H9 (cell line): ENCODE results near the gene LPAR2. TPM values are rescaled to one million over a fixed set of nuclear protein-coding genes. Genes with fewer than 3 reads are reported as not detected.
A peak's percentile ranks its signal among the peaks of the same experiment; 100 is the strongest.

Experiments
- DNase-seq: peaks from one replicate; pipeline ENCODE4 v3.0.0-alpha.2; 2017
- H2AFZ ChIP-seq: one replicate; pipeline ENCODE4 v1.6.1; 2013; ENCODE audit warnings: mild to moderate bottlenecking, low read length, control low read depth, moderate library complexity
- H2AK5ac ChIP-seq: 2 replicates; pipeline ENCODE4 v1.6.1; 2013; ENCODE audit warnings: low read length, control low read depth, mixed read lengths; ENCODE audit not compliant: insufficient read length
- H2BK120ac ChIP-seq: one replicate; pipeline ENCODE4 v1.6.1; 2013; ENCODE audit warnings: low read depth, mild to moderate bottlenecking, low read length, control low read depth, inconsistent platforms; ENCODE audit not compliant: poor library complexity, severe bottlenecking
- H2BK12ac ChIP-seq: 2 replicates; pipeline ENCODE4 v1.6.1; 2013; ENCODE audit warnings: low read length, control low read depth, mixed read lengths, low read depth; ENCODE audit not compliant: insufficient read length
- H2BK15ac ChIP-seq: 2 replicates; pipeline ENCODE4 v1.6.1; 2013; ENCODE audit warnings: low read depth, low read length, control low read depth
- H2BK20ac ChIP-seq: one replicate; pipeline ENCODE4 v1.6.1; 2013; ENCODE audit warnings: low read depth, mild to moderate bottlenecking, low read length, control low read depth, inconsistent platforms; ENCODE audit not compliant: poor library complexity, severe bottlenecking
- H2BK5ac ChIP-seq: 2 replicates; pipeline ENCODE4 v1.6.1; 2013; ENCODE audit warnings: low read length, control low read depth, mixed read lengths; ENCODE audit not compliant: insufficient read length
- H3K14ac ChIP-seq: 2 replicates; pipeline ENCODE4 v1.6.1; 2013; ENCODE audit warnings: low read length, control low read depth; ENCODE audit not compliant: insufficient read depth
- H3K18ac ChIP-seq: 2 replicates; pipeline ENCODE4 v1.6.1; 2013; ENCODE audit warnings: low read depth, mild to moderate bottlenecking, mixed read lengths, low read length, control low read depth; ENCODE audit not compliant: insufficient read length
- H3K23ac ChIP-seq: 2 replicates; pipeline ENCODE4 v1.6.1; 2013; ENCODE audit warnings: low read length, control low read depth, mixed read lengths, low read depth; ENCODE audit not compliant: insufficient read length
- H3K23me2 ChIP-seq: 2 replicates; pipeline ENCODE4 v1.6.1; 2013; ENCODE audit warnings: low read depth, mild to moderate bottlenecking, mixed read lengths, low read length, control low read depth; ENCODE audit not compliant: insufficient read length, poor library complexity, severe bottlenecking
- H3K27ac ChIP-seq: 2 replicates; pipeline ENCODE4 v1.5.1; 2013; ENCODE audit warnings: low read length, control low read depth, mixed read lengths, low read depth; ENCODE audit not compliant: insufficient read length
- H3K27me3 ChIP-seq: 2 replicates; pipeline ENCODE4 v1.6.1; 2013; ENCODE audit warnings: low read length, control low read depth, inconsistent platforms; ENCODE audit not compliant: insufficient read depth
- H3K4ac ChIP-seq: 2 replicates; pipeline ENCODE4 v1.6.1; 2013; ENCODE audit warnings: low read depth, mild to moderate bottlenecking, control low read depth, inconsistent platforms, low read length, moderate library complexity
- H3K4me1 ChIP-seq: 2 replicates; pipeline ENCODE4 v1.6.1; 2013; ENCODE audit warnings: low read length, control low read depth, inconsistent platforms; ENCODE audit not compliant: insufficient read depth
- H3K4me2 ChIP-seq: 2 replicates; pipeline ENCODE4 v1.6.1; 2013; ENCODE audit warnings: low read length, control low read depth, mixed read lengths; ENCODE audit not compliant: insufficient read length, insufficient read depth
- H3K56ac ChIP-seq: 2 replicates; pipeline ENCODE4 v1.6.1; 2013; ENCODE audit warnings: low read depth, mild to moderate bottlenecking, mixed read lengths, low read length, control low read depth; ENCODE audit not compliant: insufficient read length
- H3K79me1 ChIP-seq: 2 replicates; pipeline ENCODE4 v1.6.1; 2013; ENCODE audit warnings: low read depth, mild to moderate bottlenecking, moderate library complexity, low read length, control low read depth, inconsistent platforms; ENCODE audit not compliant: insufficient read depth, poor library complexity, severe bottlenecking
- H3K79me2 ChIP-seq: 2 replicates; pipeline ENCODE4 v1.6.1; 2013; ENCODE audit warnings: low read length, control low read depth, inconsistent platforms; ENCODE audit not compliant: insufficient read depth
- H3K9ac ChIP-seq: 2 replicates; pipeline ENCODE4 v1.6.1; 2013; ENCODE audit warnings: low read length, control low read depth, mixed read lengths; ENCODE audit not compliant: insufficient read length; ENCODE audit errors: extremely low read depth
- H3K9me3 ChIP-seq: one replicate; pipeline ENCODE4 v1.6.1; 2013; ENCODE audit warnings: low read depth, low read length, inconsistent platforms; ENCODE audit not compliant: control insufficient read depth
- H3T11ph ChIP-seq: one replicate; pipeline ENCODE4 v1.6.1; 2013; ENCODE audit warnings: mild to moderate bottlenecking, low read length, control low read depth, inconsistent platforms
- H4K20me1 ChIP-seq: one replicate; pipeline ENCODE4 v1.6.1; 2013; ENCODE audit not compliant: control insufficient read depth, insufficient read length, insufficient read depth
- H4K5ac ChIP-seq: 2 replicates; pipeline ENCODE4 v1.6.1; 2013; ENCODE audit warnings: low read depth, mild to moderate bottlenecking, mixed read lengths, low read length, control low read depth; ENCODE audit not compliant: insufficient read length
- H4K8ac ChIP-seq: replicated peaks from 2 replicates; pipeline ENCODE4 v1.6.1; 2013; ENCODE audit warnings: low read length, control low read depth, mixed read lengths, low read depth; ENCODE audit not compliant: insufficient read length
- H4K91ac ChIP-seq: 2 replicates; pipeline ENCODE4 v1.6.1; 2013; ENCODE audit warnings: low read depth, mild to moderate bottlenecking, moderate library complexity, mixed read lengths, low read length, control low read depth; ENCODE audit not compliant: insufficient read length
- H3K27ac Mint-ChIP-seq, 3 experiments: 2 replicates in 2 of 3; 3 replicates in 1 of 3; pipeline ENCODE4 v1.8.0; 2020 to 2021; ENCODE audit warnings: mixed read lengths in 3 of 3, mild to moderate bottlenecking in 1 of 3, moderate library complexity in 1 of 3
- H3K27me3 Mint-ChIP-seq: 2 replicates; pipeline ENCODE4 v1.8.0; 2021; ENCODE audit warnings: low read depth, mild to moderate bottlenecking, moderate library complexity, mixed read lengths
- H3K36me3 Mint-ChIP-seq, 3 experiments: 2 replicates in 2 of 3; 3 replicates in 1 of 3; pipeline ENCODE4 v1.8.0; 2020 to 2021; ENCODE audit warnings: low read depth in 3 of 3, mixed read lengths in 3 of 3; ENCODE audit not compliant: insufficient read depth in 1 of 3
- H3K4me1 Mint-ChIP-seq, 2 experiments: 2 replicates each; pipeline ENCODE4 v1.8.0; 2020; ENCODE audit warnings: mixed read lengths in 2 of 2
- H3K4me3 Mint-ChIP-seq, 2 experiments: 2 replicates in 1 of 2; 3 replicates in 1 of 2; pipeline ENCODE4 v1.8.0; 2020 to 2021; ENCODE audit warnings: mild to moderate bottlenecking in 2 of 2, mixed read lengths in 2 of 2, moderate library complexity in 1 of 2
- H3K9me3 Mint-ChIP-seq, 2 experiments: 2 replicates in 1 of 2; 3 replicates in 1 of 2; pipeline ENCODE4 v1.8.0; 2020; ENCODE audit warnings: mild to moderate bottlenecking in 2 of 2, mixed read lengths in 2 of 2, moderate library complexity in 1 of 2
- WGBS: extraction: QIAGEN DNeasy Blood & Tissue Kit; methylation state at CpG from one replicate; pipeline ENCODE4 v1.1.7; 2013; ENCODE audit warnings: missing lambda C conversion rate, low lambda C conversion rate, mixed read lengths; ENCODE audit not compliant: insufficient read length; ENCODE audit errors: extremely low coverage; 5-methylcytosine and 5-hydroxymethylcytosine counted together
- total RNA-seq: library from RNA; stranded (reverse); gene quantifications from 2 replicates; pipeline ENCODE4 v1.2.1, GENCODE V29; 2021
- TF ChIP-seq, protein P1 (sequence below): fragments of 200-600 bp; sonication (generic); conservative IDR thresholded peaks from 3 replicates; pipeline ENCODE4 v1.8.0; 2021; ENCODE audit warnings: antibody characterized with exemption, mild to moderate bottlenecking

LPAR2 gene
- total RNA-seq, 1 experiment from 2014 or later = 51.8 TPM

DNA sequence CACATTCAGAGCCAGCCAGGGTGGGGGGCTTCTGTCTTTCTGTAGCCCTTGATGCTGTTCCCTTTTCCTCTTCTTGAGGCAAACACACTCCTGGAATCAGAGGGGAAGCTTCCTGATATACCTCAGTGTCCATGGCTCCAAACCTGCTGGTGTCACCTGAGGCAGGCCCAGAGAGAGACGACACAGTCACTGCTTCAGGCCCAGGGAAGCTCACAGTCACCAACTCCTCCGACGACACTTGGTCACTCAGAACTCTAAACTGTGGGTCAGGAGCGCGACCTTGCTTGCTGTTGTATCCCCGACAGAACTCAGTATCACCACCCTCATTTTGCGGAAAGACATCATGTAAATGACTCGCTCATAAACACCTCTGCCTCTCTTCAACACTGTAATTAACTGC lies 34.3 kb upstream of the LPAR2 start:
- Histone ChIP-seq H3K9ac (peak overlapping the region; percentile 37), H4K8ac (no peak overlapping the region), H2AFZ (no peak overlapping the region), H3K23me2 (no peaks in the 10 kb centered on the region), H3K27ac (no peak overlapping the region), H3K23ac (no peak overlapping the region), H2BK120ac (no peak overlapping the region), H2AK5ac (no peak overlapping the region), H3T11ph (no peak overlapping the region), H4K91ac (no peak overlapping the region), H2BK20ac (no peak overlapping the region), H3K79me1 (peaks cover 5% of the 10 kb centered on the region), H3K79me2 (peaks cover 20% of the 10 kb centered on the region; the same call in 1 of the 2 replicates), H2BK12ac (no peak overlapping the region), H3K14ac (no peak overlapping the region), H3K27me3 (no peaks in the 10 kb centered on the region), H3K4ac (no peak overlapping the region), H3K4me1 (peaks cover 6% of the 10 kb centered on the region; the same call in 1 of the 2 replicates), H3K56ac (no peak overlapping the region), H3K18ac (no peak overlapping the region), H4K5ac (no peak overlapping the region), H4K20me1 (no peaks in the 10 kb centered on the region), H2BK5ac (no peak overlapping the region), H2BK15ac (no peak overlapping the region), H3K9me3 (no peaks in the 10 kb centered on the region), H3K4me2 (peak overlapping the region; percentile 89)
- H3K36me3 Mint-ChIP-seq = peaks cover 21 to 39% (median 33%) of the 10 kb centered on the region in 3 experiments
- peak overlapping the region in 1 of 3 experiments; percentile 89; a peak in 1 of 7 replicates for H3K27ac Mint-ChIP-seq
- peaks cover 19 to 20% of the 10 kb centered on the region in 2 experiments for H3K4me1 Mint-ChIP-seq
- H3K4me3 Mint-ChIP-seq = peak overlapping the region; percentile 86 to 95
- no peaks in the 10 kb centered on the region for H3K9me3 Mint-ChIP-seq
- H3K27me3 Mint-ChIP-seq = no peaks in the 10 kb centered on the region
- TF ChIP-seq, protein P1, sequence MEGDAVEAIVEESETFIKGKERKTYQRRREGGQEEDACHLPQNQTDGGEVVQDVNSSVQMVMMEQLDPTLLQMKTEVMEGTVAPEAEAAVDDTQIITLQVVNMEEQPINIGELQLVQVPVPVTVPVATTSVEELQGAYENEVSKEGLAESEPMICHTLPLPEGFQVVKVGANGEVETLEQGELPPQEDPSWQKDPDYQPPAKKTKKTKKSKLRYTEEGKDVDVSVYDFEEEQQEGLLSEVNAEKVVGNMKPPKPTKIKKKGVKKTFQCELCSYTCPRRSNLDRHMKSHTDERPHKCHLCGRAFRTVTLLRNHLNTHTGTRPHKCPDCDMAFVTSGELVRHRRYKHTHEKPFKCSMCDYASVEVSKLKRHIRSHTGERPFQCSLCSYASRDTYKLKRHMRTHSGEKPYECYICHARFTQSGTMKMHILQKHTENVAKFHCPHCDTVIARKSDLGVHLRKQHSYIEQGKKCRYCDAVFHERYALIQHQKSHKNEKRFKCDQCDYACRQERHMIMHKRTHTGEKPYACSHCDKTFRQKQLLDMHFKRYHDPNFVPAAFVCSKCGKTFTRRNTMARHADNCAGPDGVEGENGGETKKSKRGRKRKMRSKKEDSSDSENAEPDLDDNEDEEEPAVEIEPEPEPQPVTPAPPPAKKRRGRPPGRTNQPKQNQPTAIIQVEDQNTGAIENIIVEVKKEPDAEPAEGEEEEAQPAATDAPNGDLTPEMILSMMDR = no peak
- no peak for DNase-seq
- no CpG with 5 or more reads among the region's 8 CpGs for WGBS
